CD4-positive, alpha-beta T cell treated with Interleukin-4 for 4 hours (primary cell): Measurements from ENCODE around the gene PIK3R1.

ENCODE experiments used
- DNase-seq: peaks from one replicate; pipeline ENCODE4 v3.0.0-alpha.2; 2020

Gene PIK3R1

GRCh38 chr5:68274847-68275651 is 59.5 kb downstream of the PIK3R1 start:
- peak; percentile 62 for DNase-seq

- DNase-seq: no peak
Observed at GRCh38 chr5:68276740-68277139, 61.2 kb downstream of the PIK3R1 start.

- DNase-seq: no peak
Observed at GRCh38 chr5:68277431-68277830, 61.9 kb downstream of the PIK3R1 start.

GRCh38 chr5:68279984-68280383 is 64.4 kb downstream of the PIK3R1 start:
- DNase-seq: peak; percentile 89

- no peak for DNase-seq
Observed at GRCh38 chr5:68282001-68282400, 66.4 kb downstream of the PIK3R1 start.

GRCh38 chr5:68283766-68284165 is 68.2 kb downstream of the PIK3R1 start:
- DNase-seq: no peak

GRCh38 chr5:68285075-68285840 is 69.7 kb downstream of the PIK3R1 start:
- no peak for DNase-seq

- DNase-seq: peak; percentile 77
Observed at GRCh38 chr5:68285851-68286611, 70.5 kb downstream of the PIK3R1 start.

- DNase-seq: no peak
Observed at GRCh38 chr5:68286612-68286912, 71.0 kb downstream of the PIK3R1 start.

GRCh38 chr5:68287631-68287975 is 72.0 kb downstream of the PIK3R1 start:
- DNase-seq: no peak

- DNase-seq: peak; percentile 57
Observed at GRCh38 chr5:68287976-68288706, 72.6 kb downstream of the PIK3R1 start.

- no peak for DNase-seq
Observed at GRCh38 chr5:68288707-68289134, 73.2 kb downstream of the PIK3R1 start.

GRCh38 chr5:68289498-68289897 is 73.9 kb downstream of the PIK3R1 start:
- DNase-seq: no peak

- no peak for DNase-seq
Observed at GRCh38 chr5:68290260-68290674, 74.7 kb downstream of the PIK3R1 start.

- no peak for DNase-seq
Observed at GRCh38 chr5:68290847-68291246, 75.3 kb downstream of the PIK3R1 start.

GRCh38 chr5:68292316-68292715 is 76.8 kb downstream of the PIK3R1 start:
- DNase-seq: no peak

- no peak for DNase-seq
Observed at GRCh38 chr5:68295772-68296171, 80.2 kb downstream of the PIK3R1 start.

- no peak for DNase-seq
Observed at GRCh38 chr5:68296895-68297294, 81.3 kb downstream of the PIK3R1 start.

- no peak for DNase-seq
Observed at GRCh38 chr5:68297656-68298055, 82.1 kb downstream of the PIK3R1 start.

GRCh38 chr5:68298479-68298878 is 82.9 kb downstream of the PIK3R1 start:
- DNase-seq: no peak

- DNase-seq: no peak
Observed at GRCh38 chr5:68299105-68299504, 83.5 kb downstream of the PIK3R1 start.

GRCh38 chr5:68299575-68299974 is 84.0 kb downstream of the PIK3R1 start:
- DNase-seq: no peak
